CD4-positive, alpha-beta T cell treated with Interleukin-4 for 1 hour (primary cell): ENCODE results near the gene MIS18A.
"Not testable (repeated sequence)": the region's sequence is repeated elsewhere in the genome, so short reads cannot be mapped to it uniquely, and the experiment has no call there.

Source experiments
- DNase-seq, 2 donors: peaks; one replicate each; pipeline ENCODE4 v3.0.0-alpha.2; 2020 to 2022

MIS18A gene

DNA sequence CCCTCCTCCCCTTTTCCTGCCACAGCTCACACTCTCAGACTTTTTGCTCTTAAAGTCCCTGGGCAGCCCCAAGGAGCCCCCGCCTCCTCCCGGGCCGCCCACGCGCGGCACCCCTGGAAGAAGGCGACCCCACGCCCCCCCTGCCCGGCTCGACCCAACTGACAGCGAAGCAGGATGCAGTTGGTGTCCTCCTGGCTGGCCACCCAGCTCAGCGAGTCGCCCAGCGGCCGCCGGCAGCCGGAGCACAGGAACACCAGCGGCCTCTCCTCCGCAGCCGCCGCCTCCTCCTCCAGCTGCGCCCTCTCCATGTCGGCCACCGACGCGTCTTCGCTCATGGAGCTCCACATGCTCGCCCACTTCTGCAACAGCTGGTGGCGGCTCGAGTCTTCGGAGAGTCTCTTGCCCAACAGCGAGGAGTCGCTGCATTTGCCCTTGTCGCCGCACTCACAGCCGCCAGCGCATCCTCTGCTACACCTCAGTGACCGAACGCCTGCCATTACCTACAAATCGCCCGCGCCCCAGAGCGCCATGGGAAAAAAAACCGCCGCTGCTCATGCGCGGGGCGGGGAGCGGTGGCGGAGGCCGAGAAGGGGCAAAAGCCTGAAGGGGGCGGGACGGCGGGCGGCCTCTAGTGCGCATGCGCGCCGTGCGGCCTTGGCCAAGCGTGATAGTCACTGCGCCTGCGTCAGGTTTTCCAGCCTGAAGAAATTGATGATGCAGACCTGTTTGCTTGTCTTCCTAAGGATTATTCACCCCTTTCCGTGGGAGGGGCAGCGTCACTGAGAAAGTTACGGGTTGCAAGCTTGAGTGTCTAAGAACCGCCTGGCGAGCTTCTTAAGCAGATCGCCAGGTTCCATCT lies at the start of gene MIS18A:
Gene MIS18A (minus strand): TSS at position 532 of the 859 bp plus-strand sequence. CDS start 35 bp downstream, at position 497.
- peak; percentile 96 to 97 for DNase-seq

DNA sequence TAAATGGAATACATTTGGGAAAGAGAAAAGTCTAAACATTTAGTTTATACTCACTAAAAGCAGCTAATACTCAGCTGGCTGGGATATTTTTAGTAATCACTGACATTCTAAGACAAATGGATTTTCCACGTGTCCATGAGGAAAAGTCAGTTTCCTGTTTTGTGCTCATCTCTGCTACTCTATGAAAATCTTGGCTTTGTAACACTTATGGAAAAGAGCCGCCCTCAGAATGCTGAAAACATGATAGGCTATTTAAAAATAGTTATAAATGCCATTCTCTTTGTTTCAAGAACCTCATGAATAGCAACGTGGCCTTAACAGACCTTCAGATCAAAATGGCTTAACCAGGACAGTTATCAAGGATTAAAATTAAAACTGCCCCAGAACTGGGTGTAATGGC lies 49.7 kb upstream of the MIS18A start:
- no peak for DNase-seq

DNA sequence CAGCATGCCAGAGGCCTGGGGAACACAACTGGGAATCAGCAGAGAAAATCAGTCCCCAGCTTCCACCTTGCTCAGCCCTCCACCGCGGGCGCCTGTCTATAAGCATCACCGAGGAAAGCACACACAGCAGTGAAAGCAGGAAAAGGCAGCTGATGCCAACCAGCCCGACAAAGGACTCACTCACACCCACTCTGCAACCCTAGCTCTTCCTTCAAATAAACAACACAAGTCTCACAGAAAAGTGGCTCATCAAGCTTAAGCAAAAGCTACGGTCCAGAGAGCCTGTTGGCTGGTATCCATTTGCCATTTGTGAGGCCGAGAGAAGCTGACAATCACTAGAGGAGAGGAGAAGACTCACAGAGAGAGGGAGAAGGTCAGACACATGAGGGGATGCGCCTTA lies 46.9 kb upstream of the MIS18A start:
- no peak for DNase-seq

DNA sequence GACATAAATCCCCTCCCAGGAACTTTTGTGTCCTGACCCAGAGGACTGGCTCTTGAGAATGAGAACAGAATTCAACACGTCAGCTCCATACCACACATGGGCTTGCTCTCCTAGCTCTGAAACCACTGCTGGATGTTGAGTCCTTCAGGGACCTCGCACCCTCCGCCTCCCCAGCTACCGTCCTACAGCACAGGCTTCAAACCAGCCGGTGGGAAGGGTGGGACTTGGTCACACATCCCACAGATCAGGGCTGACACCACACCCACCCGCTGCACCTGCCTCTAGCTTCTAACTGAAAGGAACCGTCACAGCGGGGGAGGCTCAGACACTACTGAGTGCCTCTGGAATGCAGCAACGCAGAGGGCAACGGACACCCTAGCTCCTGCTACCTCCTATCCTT lies 43.8 kb upstream of the MIS18A start:
- DNase-seq, result no peak

GRCh38 chr21:32322103-32322502 lies 43.3 kb upstream of the MIS18A start:
- DNase-seq, result no peak

DNA sequence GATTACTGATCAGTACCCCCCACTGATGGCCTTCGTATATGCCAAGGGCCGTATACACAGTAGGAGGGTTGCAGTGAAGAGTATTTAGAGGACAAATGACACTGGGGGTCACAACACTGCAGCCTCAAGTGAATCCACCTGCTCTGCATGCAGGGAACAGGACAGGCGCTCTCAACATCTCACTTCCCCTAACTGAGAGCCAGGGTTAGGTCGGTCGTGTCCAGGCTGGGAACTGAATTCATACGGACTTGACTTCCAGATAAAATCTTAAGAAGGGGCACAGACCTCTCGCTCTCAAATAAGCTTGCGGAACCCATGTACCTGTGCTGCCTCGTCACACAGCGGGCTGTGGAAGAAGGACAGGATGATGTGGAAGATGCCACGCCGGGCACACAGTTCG lies 42.6 kb upstream of the MIS18A start:
- no peak for DNase-seq

- DNase-seq, result no peak
Measured at GRCh38 chr21:32320726-32321125, 41.9 kb upstream of the MIS18A start.

DNA sequence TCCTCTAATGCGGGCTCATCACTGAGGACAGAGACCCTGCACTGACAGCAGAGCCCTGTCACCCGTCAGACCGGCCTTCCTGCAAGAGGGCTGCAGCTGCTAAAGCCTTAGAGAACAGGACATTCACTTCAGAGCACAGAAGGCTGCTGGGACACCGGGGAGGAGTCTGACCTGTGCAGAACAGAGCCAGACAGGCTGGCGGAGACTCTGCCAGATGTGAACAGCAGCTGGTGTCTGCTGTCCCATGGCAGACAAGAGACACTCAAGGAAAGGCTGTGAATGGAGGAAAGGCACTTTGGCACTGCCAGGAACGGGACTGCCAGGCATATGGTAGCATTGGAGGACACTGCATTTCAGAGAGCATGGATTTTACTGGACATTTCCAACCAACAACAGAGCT lies 41.2 kb upstream of the MIS18A start:
- no peak for DNase-seq

GRCh38 chr21:32319012-32319411 lies 40.2 kb upstream of the MIS18A start:
- DNase-seq, result no peak

GRCh38 chr21:32317726-32318125 lies 38.9 kb upstream of the MIS18A start:
- DNase-seq, result no peak

GRCh38 chr21:32316361-32317215 lies 37.7 kb upstream of the MIS18A start:
- DNase-seq, result no peak

DNA sequence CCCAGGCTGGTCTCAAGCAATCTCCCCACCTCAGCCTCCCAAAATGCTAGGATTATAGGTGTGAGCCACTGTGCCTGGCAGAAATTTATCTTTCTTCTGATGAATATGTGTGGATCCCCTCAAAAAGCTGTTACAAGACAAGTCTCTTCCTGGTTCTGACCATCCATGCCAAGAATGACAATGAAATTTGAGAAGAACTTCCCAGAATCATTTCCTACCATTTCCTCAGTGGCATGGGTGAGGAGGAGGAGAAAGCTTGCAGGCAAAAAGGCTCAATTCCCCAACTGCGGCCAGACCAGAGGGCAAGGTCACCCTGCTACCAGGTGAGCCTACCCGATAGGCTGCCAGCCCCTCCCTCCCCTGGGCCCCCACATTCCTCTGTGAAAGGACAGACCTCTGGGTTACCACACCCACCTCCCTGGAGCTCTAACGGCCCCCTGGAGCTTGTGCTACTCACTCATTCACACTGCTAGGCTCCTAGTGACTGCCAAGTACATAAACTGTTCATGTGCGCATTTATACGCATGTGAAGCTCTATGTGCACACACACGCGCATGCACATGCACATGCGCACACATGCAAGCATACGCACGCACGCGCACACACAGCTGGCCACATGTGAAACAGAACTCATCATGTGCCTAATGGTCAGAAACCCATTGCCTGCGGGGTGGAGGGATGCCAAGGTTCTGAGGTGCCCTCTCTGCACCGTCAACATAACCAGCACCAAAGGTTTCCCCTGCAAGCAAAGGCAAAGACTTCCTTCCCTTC lies 36.8 kb upstream of the MIS18A start:
- DNase-seq, result no peak

DNA sequence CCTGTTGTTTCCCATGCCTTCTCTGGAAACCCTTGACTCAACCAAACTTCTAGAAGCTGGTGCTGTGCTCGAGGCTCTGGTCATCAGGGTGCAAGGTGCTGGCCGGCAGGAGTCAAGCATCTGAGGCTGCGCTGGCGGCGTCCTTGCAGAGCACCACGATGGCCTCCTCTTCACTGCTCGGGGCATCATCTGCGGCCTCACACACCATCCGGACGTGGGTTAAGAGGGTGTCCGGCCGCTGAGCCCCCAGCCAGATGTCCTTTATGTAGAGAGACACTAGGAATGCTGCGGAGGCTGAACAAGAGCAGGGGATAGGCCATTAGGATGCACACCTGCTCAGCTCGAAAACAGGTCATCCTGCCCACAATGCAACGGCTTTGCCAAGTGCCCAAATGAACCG lies 36.0 kb upstream of the MIS18A start:
- DNase-seq, result no peak

- DNase-seq, result no peak
Measured at GRCh38 chr21:32312976-32313375, 34.1 kb upstream of the MIS18A start.

GRCh38 chr21:32312326-32312725 lies 33.5 kb upstream of the MIS18A start:
- no peak for DNase-seq

- DNase-seq, result no peak
Measured at GRCh38 chr21:32311621-32312020, 32.8 kb upstream of the MIS18A start.

DNA sequence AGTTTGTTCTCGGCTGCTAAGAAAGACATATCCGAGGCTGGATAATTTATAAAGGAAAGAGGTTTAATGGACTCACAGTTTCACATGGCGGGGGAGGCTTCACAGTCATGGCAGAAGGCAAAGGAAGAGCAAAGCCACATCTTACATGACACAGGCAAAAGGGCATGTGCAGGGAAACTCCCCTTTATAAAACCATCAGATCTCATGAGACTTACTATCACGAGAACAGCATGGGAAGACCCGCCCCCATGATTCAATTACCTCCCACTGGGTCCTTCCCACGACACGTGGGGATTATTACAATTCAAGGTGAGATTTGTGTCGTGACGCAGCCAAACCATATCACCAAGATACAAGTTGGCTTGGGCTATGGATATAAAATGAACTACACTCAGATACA lies 32.1 kb upstream of the MIS18A start:
- DNase-seq, result not testable (repeated sequence)

- no peak for DNase-seq
Measured at GRCh38 chr21:32309906-32310460, 31.1 kb upstream of the MIS18A start.

DNA sequence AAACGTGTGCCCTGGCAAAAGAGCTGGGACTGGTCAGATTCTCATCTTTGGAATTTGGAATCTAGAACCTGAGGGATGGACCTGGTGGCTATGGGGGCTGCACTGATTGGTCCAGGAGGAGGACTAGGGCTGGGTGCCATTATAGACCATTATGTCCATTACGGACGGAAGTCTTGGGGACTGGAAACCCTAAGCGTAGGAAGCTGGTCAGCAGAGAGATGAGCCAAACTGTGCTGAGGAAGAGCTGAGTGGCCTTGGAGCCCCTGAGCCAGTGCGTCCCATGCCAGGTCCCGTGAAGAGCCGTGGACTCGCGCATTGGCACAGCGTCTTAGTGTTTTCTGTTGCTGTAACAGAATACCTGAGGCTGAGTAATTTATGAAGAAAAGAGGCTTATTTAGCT lies 29.8 kb upstream of the MIS18A start:
- no peak for DNase-seq

GRCh38 chr21:32307706-32308105 lies 28.9 kb upstream of the MIS18A start:
- DNase-seq, result no peak

DNA sequence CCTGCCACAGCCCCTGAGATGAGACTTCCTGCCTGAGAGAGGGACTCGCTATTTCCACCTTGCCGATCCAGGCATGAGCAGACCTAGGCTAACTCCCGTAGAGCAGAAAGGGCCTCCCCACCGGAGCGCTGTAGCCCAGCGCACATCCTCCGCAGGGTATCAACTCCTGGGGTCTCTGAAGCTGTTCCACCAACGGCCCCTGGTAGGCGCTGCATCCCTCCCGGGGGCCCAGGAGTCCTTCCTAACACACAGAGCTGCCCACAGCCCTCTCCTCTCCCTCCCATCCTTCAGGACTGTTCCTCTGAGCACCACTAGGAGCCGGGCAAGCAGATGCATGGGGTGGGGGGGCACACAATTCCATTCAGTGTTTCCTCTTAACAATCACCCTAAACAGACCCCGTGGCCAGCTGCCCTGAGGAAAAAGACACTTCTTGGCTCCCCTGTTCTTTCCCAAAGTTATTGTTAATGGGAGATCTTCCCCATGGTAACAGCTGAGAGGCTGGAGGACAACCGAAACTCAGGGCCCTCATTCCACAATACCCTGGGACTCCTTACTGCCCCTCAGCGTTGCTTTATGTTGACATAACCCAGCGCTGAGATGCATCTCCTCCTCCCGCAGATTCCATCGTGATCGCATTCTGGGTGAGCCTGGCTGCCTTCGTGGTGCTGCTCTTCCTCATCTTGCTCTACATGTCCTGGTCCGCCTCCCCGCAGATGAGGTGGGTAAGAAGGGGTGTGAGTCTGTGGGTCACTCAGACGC lies 27.4 kb upstream of the MIS18A start:
- DNase-seq, result no peak

DNA sequence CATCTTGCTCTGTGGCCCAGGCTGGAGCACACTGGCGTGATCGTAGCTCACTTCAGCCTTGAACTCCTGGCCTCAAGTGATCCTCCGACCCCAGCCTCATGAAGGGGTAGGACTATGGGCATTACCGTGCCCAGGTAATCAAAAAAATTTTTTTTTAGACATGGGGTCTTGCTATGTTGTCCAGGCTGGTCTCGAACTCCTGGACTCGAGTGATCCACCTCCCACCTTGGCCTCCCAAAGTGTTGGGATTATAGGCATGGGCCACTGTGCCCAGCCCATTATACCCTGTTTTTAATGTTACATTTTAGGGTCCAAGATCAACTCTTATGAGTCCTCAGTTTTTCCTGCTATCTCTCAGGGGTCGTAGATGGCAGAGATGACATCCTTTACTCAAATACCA lies 26.1 kb upstream of the MIS18A start:
- DNase-seq, result no peak
